Fibroblast of the aortic adventitia (primary cell): Measurements from ENCODE around the gene CFAP410. TPM values are rescaled to one million over a fixed set of nuclear protein-coding genes. Genes with fewer than 3 reads are reported as not detected.

Experiments
- DNase-seq: peaks from one replicate; pipeline ENCODE4 v3.0.0-alpha.2; 2010; ENCODE audit warnings: low read depth
- H3K4me3 ChIP-seq: 2 replicates; pipeline ENCODE4 v1.5.1; 2011; ENCODE audit warnings: low read depth, mild to moderate bottlenecking, control low read depth, low read length, moderate library complexity
- CTCF ChIP-seq: IDR thresholded peaks from 2 replicates; pipeline ENCODE4 v1.5.1; 2011; ENCODE audit warnings: mild to moderate bottlenecking, low read length, control low read depth, inconsistent platforms; ENCODE audit not compliant: insufficient read depth
- total RNA-seq: library from RNA; depleted of rRNA; stranded (reverse); fragments of >200 nt; gene quantifications from 2 replicates; pipeline ENCODE4 v1.2.3, GENCODE V29; 2012; ENCODE audit warnings: low replicate concordance

CFAP410 gene
- 9.4 and 17.7 TPM in 2 replicates for total RNA-seq

- TF ChIP-seq CTCF = no peak
- peak within 1 kb of the TSS; percentile 91 for H3K4me3 ChIP-seq
- peak; percentile 94 for DNase-seq
Observed at GRCh38 chr21:44338971-44339910, at the start of gene CFAP410. CFAP410 (minus strand) TSS chr21:44339390; CDS start chr21:44339194, 196 bp downstream.

GRCh38 chr21:44384968-44385367 lies 45.8 kb upstream of the CFAP410 start:
- no peak for DNase-seq
- TF ChIP-seq CTCF = no peak
- no peak overlapping the region for H3K4me3 ChIP-seq

GRCh38 chr21:44383216-44383615 lies 44.0 kb upstream of the CFAP410 start:
- TF ChIP-seq CTCF = no peak
- DNase-seq = no peak
- no peak overlapping the region for H3K4me3 ChIP-seq

- TF ChIP-seq CTCF = no peak
- H3K4me3 ChIP-seq = no peak overlapping the region
- DNase-seq = no peak
Observed at GRCh38 chr21:44382536-44382935, 43.3 kb upstream of the CFAP410 start.

GRCh38 chr21:44381874-44382273 lies 42.7 kb upstream of the CFAP410 start:
- DNase-seq = no peak
- no peak overlapping the region for H3K4me3 ChIP-seq
- TF ChIP-seq CTCF = no peak

- TF ChIP-seq CTCF = no peak
- no peak overlapping the region for H3K4me3 ChIP-seq
- no peak for DNase-seq
Observed at GRCh38 chr21:44380876-44381275, 41.7 kb upstream of the CFAP410 start.
